ACHN (cell line): ENCODE measurements around the gene IQGAP2.
"Not testable (repeated sequence)": the region's sequence is repeated elsewhere in the genome, so short reads cannot be mapped to it uniquely, and the experiment has no call there.

Experiments used
- DNase-seq: peaks from one replicate; pipeline ENCODE4 v3.0.0-alpha.2; 2015
- in situ Hi-C: cut with HindIII; loops from 2 replicates; pipeline ENCODE4 v1.10.0; 2017; ENCODE audit warnings: low sequenced_read_pairs, low pct_ligation_motif_present, low pct_unique_long_range_greater_than_20kb

Gene IQGAP2

GRCh38 chr5:76720988-76721569 is 318.0 kb downstream of the IQGAP2 start:
- in situ Hi-C loops = no loop called here

GRCh38 chr5:76723266-76723665 is 320.2 kb downstream of the IQGAP2 start:
- no peak for DNase-seq
- in situ Hi-C loops = no loop called here

More at GRCh38 chr5:76720988-76721569, 318.0 kb downstream of the IQGAP2 start:
- DNase-seq = no peak

GRCh38 chr5:76723906-76724305 is 320.8 kb downstream of the IQGAP2 start:
- in situ Hi-C loops = no loop called here
- no peak for DNase-seq

- DNase-seq = no peak
Measured at GRCh38 chr5:76724871-76725270, 321.8 kb downstream of the IQGAP2 start.

GRCh38 chr5:76728965-76729364 is 325.9 kb downstream of the IQGAP2 start:
- DNase-seq = no peak
- in situ Hi-C loops = no loop called here

More at GRCh38 chr5:76724871-76725270, 321.8 kb downstream of the IQGAP2 start:
- in situ Hi-C loops = no loop called here

GRCh38 chr5:76729373-76730290 is 326.5 kb downstream of the IQGAP2 start:
- in situ Hi-C loops = no loop called here
- no peak for DNase-seq

- DNase-seq = no peak
- in situ Hi-C loops = no loop called here
Measured at GRCh38 chr5:76732405-76733048, 329.4 kb downstream of the IQGAP2 start.

- DNase-seq = no peak
- in situ Hi-C loops = no loop called here
Measured at GRCh38 chr5:76733049-76733417, 329.9 kb downstream of the IQGAP2 start.

- no peak for DNase-seq
- in situ Hi-C loops = no loop called here
Measured at GRCh38 chr5:76735762-76736545, 332.9 kb downstream of the IQGAP2 start.

GRCh38 chr5:76736679-76737556 is 333.8 kb downstream of the IQGAP2 start:
- in situ Hi-C loops = no loop called here
- DNase-seq = no peak

- no peak for DNase-seq
- in situ Hi-C loops = no loop called here
Measured at GRCh38 chr5:76737846-76738245, 334.8 kb downstream of the IQGAP2 start.

- in situ Hi-C loops, DNase-seq: not testable (repeated sequence)
Measured at GRCh38 chr5:76741506-76741905, 338.4 kb downstream of the IQGAP2 start.

GRCh38 chr5:76742583-76742982 is 339.5 kb downstream of the IQGAP2 start:
- in situ Hi-C loops = no loop called here
- DNase-seq = no peak

- in situ Hi-C loops = no loop called here
- DNase-seq = no peak
Measured at GRCh38 chr5:76744632-76745031, 341.5 kb downstream of the IQGAP2 start.

GRCh38 chr5:76745670-76746069 is 342.6 kb downstream of the IQGAP2 start:
- in situ Hi-C loops = no loop called here
- DNase-seq = no peak

- in situ Hi-C loops = no loop called here
- DNase-seq = no peak
Measured at GRCh38 chr5:76746677-76747076, 343.6 kb downstream of the IQGAP2 start.

- in situ Hi-C loops = no loop called here
Measured at GRCh38 chr5:76747706-76748105, 344.6 kb downstream of the IQGAP2 start.

GRCh38 chr5:76751291-76751690 is 348.2 kb downstream of the IQGAP2 start:
- DNase-seq = no peak
- in situ Hi-C loops = no loop called here

More at GRCh38 chr5:76747706-76748105, 344.6 kb downstream of the IQGAP2 start:
- DNase-seq = no peak
